ENCODE results near the gene ZNF544. TPM values are rescaled to one million over a fixed set of nuclear protein-coding genes. Genes with fewer than 3 reads are reported as not detected.

The ZNF544 gene
- 20.1 and 23.8 TPM in 2 replicates for polyA plus RNA-seq (2013)

DNA sequence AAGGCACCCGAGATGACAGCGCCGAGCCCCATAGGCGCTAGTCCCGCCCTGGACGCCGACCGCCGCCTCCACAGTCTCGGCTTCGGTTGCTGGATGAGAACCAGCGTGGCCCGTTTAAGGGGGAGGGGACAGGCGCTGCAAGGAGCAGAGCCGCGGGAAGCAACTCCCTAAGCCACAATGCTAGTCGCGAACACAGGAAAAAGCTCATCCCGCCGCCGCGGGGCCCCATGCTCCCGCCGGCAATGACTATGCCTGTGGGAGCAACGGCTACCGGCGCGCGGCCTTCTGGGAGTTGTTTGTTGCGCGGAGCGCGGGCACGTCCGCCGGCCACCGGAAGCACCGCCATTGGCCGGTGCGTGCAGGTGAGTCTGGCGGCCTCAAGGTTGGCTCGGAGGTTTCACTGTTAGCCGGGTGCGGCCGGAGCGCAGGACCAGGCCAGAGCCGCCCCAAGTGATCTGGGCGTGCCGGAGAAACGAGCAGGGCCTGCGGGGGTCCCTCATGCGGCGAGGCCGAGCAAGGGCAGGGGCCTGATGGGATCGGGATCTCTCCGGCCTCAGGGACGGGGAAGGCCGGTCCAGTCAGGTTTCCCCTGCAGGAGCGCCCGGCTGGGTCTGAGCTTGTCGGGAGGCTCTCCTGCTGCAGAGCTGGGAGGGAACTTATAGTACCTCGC lies at the start of gene ZNF544:
ZNF544 (plus strand) TSS at position 330 of the 670 bp plus-strand sequence. CDS start 15,110 bp downstream, outside the sequence.
- H3K4me1 ChIP-seq (ENCODE audit: control insufficient read depth in 1 of 2, insufficient read depth in 2 of 2, low read length in 2 of 2), result peaks cover 9 to 11% of the 10 kb centered on the region in 2 experiments
- H3K23ac ChIP-seq (ENCODE audit: low read length), result no peak within 1 kb of the TSS
- peak within 1 kb of the TSS; percentile 67 for H3K27ac ChIP-seq (ENCODE audit: low read depth, low read length)
- no peaks in the 10 kb centered on the region for H3K27me3 ChIP-seq (ENCODE audit: insufficient read depth, low read length)
- peak within 1 kb of the TSS; percentile 49 for H2AK5ac ChIP-seq (ENCODE audit: low read length)
- H3K18ac ChIP-seq (ENCODE audit: low read length), result peak within 1 kb of the TSS; percentile 77
- peak within 1 kb of the TSS; percentile 99 for H4K8ac ChIP-seq (ENCODE audit: low read depth, low read length)
- H2BK5ac ChIP-seq (ENCODE audit: low read depth, low read length, poor library complexity), result peak within 1 kb of the TSS; percentile 70
- H3K36me3 ChIP-seq (ENCODE audit: control insufficient read depth in 1 of 2, insufficient read depth in 2 of 2, low read length in 2 of 2), result peaks cover 24 to 26% of the 10 kb centered on the region in 2 experiments
- H3K9ac ChIP-seq (ENCODE audit: low read length), result peak within 1 kb of the TSS; percentile 89
- H3K4me2 ChIP-seq (ENCODE audit: low read length), result peak within 1 kb of the TSS; percentile 81
- peak within 1 kb of the TSS; percentile 87 for H2AFZ ChIP-seq (ENCODE audit: insufficient read depth, low read length, poor library complexity)
- peak within 1 kb of the TSS; percentile 89 for H3K4me3 ChIP-seq (ENCODE audit: low read depth, low read length)
- no peak within 1 kb of the TSS for H2BK12ac ChIP-seq (ENCODE audit: low read length)
- H3K14ac ChIP-seq (ENCODE audit: low read length), result peak within 1 kb of the TSS; percentile 95
- H3K4ac ChIP-seq (ENCODE audit: low read depth, low read length), result peak within 1 kb of the TSS; percentile 91
- H4K91ac ChIP-seq (ENCODE audit: low read depth, low read length), result peak within 1 kb of the TSS; percentile 87
- peak within 1 kb of the TSS; percentile 84 for H4K12ac ChIP-seq (ENCODE audit: low read depth, low read length)
- peaks cover 9% of the 10 kb centered on the region for H3K79me1 ChIP-seq (ENCODE audit: low read length)
- no peaks in the 10 kb centered on the region for H3K9me3 ChIP-seq (ENCODE audit: insufficient read depth, low read depth, low read length)
- peaks cover 11% of the 10 kb centered on the region for H3K79me2 ChIP-seq (ENCODE audit: control insufficient read depth, insufficient read depth, low read length, poor library complexity)
- WGBS (ENCODE audit: extremely low coverage, insufficient coverage, insufficient read length), result no CpG with 5 or more reads among the region's 62 CpGs
- peak within 1 kb of the TSS; percentile 70 for H2BK120ac ChIP-seq (ENCODE audit: insufficient read depth, low read length, poor library complexity)
- peak; percentile 53 to 72 for DNase-seq

GRCh38 chr19:58181902-58182576 lies 46.7 kb upstream of the ZNF544 start:
- H3K18ac ChIP-seq (ENCODE audit: low read length), result peak overlapping the region; percentile 5
- H3K27ac ChIP-seq (ENCODE audit: low read depth, low read length), result no peak overlapping the region
- peak overlapping the region; percentile 51 for H3K4me2 ChIP-seq (ENCODE audit: low read length)
- no peak overlapping the region for H2BK5ac ChIP-seq (ENCODE audit: low read depth, low read length, poor library complexity)
- no CpG with 5 or more reads among the region's 4 CpGs for WGBS (ENCODE audit: extremely low coverage, insufficient coverage, insufficient read length)
- H2BK120ac ChIP-seq (ENCODE audit: insufficient read depth, low read length, poor library complexity), result no peak overlapping the region
- H3K23ac ChIP-seq (ENCODE audit: low read length), result no peak overlapping the region
- peaks cover 9% of the 10 kb centered on the region for H3K79me1 ChIP-seq (ENCODE audit: low read length)
- peak overlapping the region; percentile 11 for H3K14ac ChIP-seq (ENCODE audit: low read length)
- peak overlapping the region; percentile 34 for H4K91ac ChIP-seq (ENCODE audit: low read depth, low read length)
- peaks cover 18 to 20% of the 10 kb centered on the region in 2 experiments for H3K36me3 ChIP-seq (ENCODE audit: control insufficient read depth in 1 of 2, insufficient read depth in 2 of 2, low read length in 2 of 2)
- H3K4me1 ChIP-seq (ENCODE audit: control insufficient read depth in 1 of 2, insufficient read depth in 2 of 2, low read length in 2 of 2), result peaks cover 0 to 4% of the 10 kb centered on the region in 2 experiments
- H3K4me3 ChIP-seq (ENCODE audit: low read depth, low read length), result peak overlapping the region; percentile 63
- H3K79me2 ChIP-seq (ENCODE audit: control insufficient read depth, insufficient read depth, low read length, poor library complexity), result peaks cover 9% of the 10 kb centered on the region
- H4K8ac ChIP-seq (ENCODE audit: low read depth, low read length), result peak overlapping the region; percentile 86
- H2AFZ ChIP-seq (ENCODE audit: insufficient read depth, low read length, poor library complexity), result peak overlapping the region; percentile 54
- H4K12ac ChIP-seq (ENCODE audit: low read depth, low read length), result peak overlapping the region; percentile 36
- H3K9ac ChIP-seq (ENCODE audit: low read length), result no peak overlapping the region
- H2AK5ac ChIP-seq (ENCODE audit: low read length), result peak overlapping the region; percentile 27
- DNase-seq, result peak; percentile 40 to 77
- H3K4ac ChIP-seq (ENCODE audit: low read depth, low read length), result no peak overlapping the region
- H3K27me3 ChIP-seq (ENCODE audit: insufficient read depth, low read length), result no peaks in the 10 kb centered on the region
- H3K9me3 ChIP-seq (ENCODE audit: insufficient read depth, low read depth, low read length), result peaks cover 46% of the 10 kb centered on the region
- no peak overlapping the region for H2BK12ac ChIP-seq (ENCODE audit: low read length)

DNA sequence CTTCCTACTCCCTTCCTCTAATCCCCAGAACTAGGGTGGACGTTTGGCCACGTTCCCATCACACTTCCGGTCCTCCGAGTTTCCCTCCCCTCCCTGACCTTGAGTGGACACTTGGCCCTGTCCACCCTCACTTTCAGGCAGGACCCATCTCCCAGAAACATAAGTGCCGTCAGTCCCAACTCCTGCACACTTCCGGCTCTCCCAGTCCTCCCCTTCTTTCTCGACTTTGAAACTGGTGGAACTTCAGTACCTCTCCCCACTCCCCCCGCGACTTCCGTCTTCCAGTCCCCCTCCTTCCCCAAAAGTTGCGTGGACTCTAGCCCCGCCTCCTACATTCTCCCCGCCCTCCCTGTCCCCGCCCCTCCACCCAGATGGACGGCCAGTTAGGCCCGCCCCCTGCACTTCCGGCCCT lies 46.1 kb upstream of the ZNF544 start:
- H3K79me1 ChIP-seq (ENCODE audit: low read length), result peaks cover 9% of the 10 kb centered on the region
- no peak overlapping the region for H2BK5ac ChIP-seq (ENCODE audit: low read depth, low read length, poor library complexity)
- peak overlapping the region; percentile 63 for H3K4me3 ChIP-seq (ENCODE audit: low read depth, low read length)
- peak overlapping the region; percentile 11 for H3K14ac ChIP-seq (ENCODE audit: low read length)
- H3K27ac ChIP-seq (ENCODE audit: low read depth, low read length), result peak overlapping the region; percentile 18
- peak overlapping the region; percentile 27 for H2AK5ac ChIP-seq (ENCODE audit: low read length)
- H2BK12ac ChIP-seq (ENCODE audit: low read length), result no peak overlapping the region
- H3K4ac ChIP-seq (ENCODE audit: low read depth, low read length), result no peak overlapping the region
- H4K91ac ChIP-seq (ENCODE audit: low read depth, low read length), result peak overlapping the region; percentile 34
- peaks cover 9% of the 10 kb centered on the region for H3K79me2 ChIP-seq (ENCODE audit: control insufficient read depth, insufficient read depth, low read length, poor library complexity)
- no peaks in the 10 kb centered on the region for H3K27me3 ChIP-seq (ENCODE audit: insufficient read depth, low read length)
- peak overlapping the region; percentile 36 for H4K12ac ChIP-seq (ENCODE audit: low read depth, low read length)
- H3K9me3 ChIP-seq (ENCODE audit: insufficient read depth, low read depth, low read length), result peaks cover 49% of the 10 kb centered on the region
- H4K8ac ChIP-seq (ENCODE audit: low read depth, low read length), result peak overlapping the region; percentile 86
- peak overlapping the region; percentile 54 for H2AFZ ChIP-seq (ENCODE audit: insufficient read depth, low read length, poor library complexity)
- peaks cover 23 to 25% of the 10 kb centered on the region in 2 experiments for H3K36me3 ChIP-seq (ENCODE audit: control insufficient read depth in 1 of 2, insufficient read depth in 2 of 2, low read length in 2 of 2)
- H3K9ac ChIP-seq (ENCODE audit: low read length), result no peak overlapping the region
- H3K4me1 ChIP-seq (ENCODE audit: control insufficient read depth in 1 of 2, insufficient read depth in 2 of 2, low read length in 2 of 2), result peaks cover 0 to 4% of the 10 kb centered on the region in 2 experiments
- DNase-seq, result no peak
- H3K4me2 ChIP-seq (ENCODE audit: low read length), result peak overlapping the region; percentile 51
- WGBS (ENCODE audit: extremely low coverage, insufficient coverage, insufficient read length), result no CpG with 5 or more reads among the region's 17 CpGs
- H3K18ac ChIP-seq (ENCODE audit: low read length), result peak overlapping the region; percentile 5
- H3K23ac ChIP-seq (ENCODE audit: low read length), result no peak overlapping the region
- no peak overlapping the region for H2BK120ac ChIP-seq (ENCODE audit: insufficient read depth, low read length, poor library complexity)

DNA sequence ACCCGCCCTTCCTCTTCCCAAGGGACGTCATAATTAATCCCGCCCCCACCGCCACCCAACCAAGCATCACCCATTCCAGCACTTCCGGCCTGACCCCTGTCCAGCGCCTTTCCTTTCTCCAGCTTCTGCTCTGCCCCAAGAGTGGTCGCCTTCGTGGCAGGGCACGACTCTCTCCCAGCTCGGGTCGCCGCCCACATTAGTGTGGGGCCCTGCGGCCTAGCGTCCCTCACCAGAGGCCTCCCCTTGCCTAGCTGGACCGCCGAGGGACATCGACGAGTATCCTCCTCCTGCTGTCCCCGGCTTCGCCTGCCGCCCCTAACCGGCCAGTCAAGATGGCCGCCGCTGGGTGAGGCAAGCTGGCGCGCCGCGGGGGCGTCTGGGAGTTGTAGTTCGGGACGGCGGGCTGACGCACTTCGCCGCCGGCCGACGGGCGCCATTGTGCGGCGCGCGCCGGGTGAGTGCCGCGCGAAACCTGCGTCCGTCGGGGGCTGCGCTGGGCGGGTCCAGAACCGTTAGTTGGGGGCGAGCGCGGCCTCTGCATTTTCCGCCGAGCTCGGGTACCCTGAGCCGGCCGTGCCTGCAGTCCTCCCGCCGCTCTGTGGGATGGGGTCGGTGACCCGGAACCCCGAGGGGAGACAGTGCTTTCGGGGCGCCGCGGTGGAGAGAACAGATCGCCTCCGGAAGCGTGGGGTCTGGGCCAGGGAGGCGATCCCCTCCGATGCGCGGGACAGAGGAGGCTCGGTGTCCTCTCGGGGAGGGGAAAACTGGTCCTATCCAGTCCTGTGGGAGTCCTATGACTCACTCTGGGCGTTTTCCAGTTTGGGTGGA lies 45.5 kb upstream of the ZNF544 start, which contains the start of gene ZNF274:
ZNF274 (plus strand) TSS at position 73 of the 828 bp plus-strand sequence. CDS start 905 bp downstream, outside the sequence.
- peak within 1 kb of the TSS; percentile 67 for H2BK5ac ChIP-seq (ENCODE audit: low read depth, low read length, poor library complexity)
- H3K4me3 ChIP-seq (ENCODE audit: low read depth, low read length), result peak within 1 kb of the TSS; percentile 81
- H3K9ac ChIP-seq (ENCODE audit: low read length), result peak within 1 kb of the TSS; percentile 72
- H4K91ac ChIP-seq (ENCODE audit: low read depth, low read length), result peak within 1 kb of the TSS; percentile 97
- H3K27me3 ChIP-seq (ENCODE audit: insufficient read depth, low read length), result no peaks in the 10 kb centered on the region
- H4K8ac ChIP-seq (ENCODE audit: low read depth, low read length), result peak within 1 kb of the TSS; percentile 99
- H3K79me1 ChIP-seq (ENCODE audit: low read length), result peaks cover 9% of the 10 kb centered on the region
- H2BK12ac ChIP-seq (ENCODE audit: low read length), result peak within 1 kb of the TSS; percentile 16
- peak within 1 kb of the TSS; percentile 93 for H2BK120ac ChIP-seq (ENCODE audit: insufficient read depth, low read length, poor library complexity)
- H3K18ac ChIP-seq (ENCODE audit: low read length), result peak within 1 kb of the TSS; percentile 93
- H3K23ac ChIP-seq (ENCODE audit: low read length), result no peak within 1 kb of the TSS
- H3K36me3 ChIP-seq (ENCODE audit: control insufficient read depth in 1 of 2, insufficient read depth in 2 of 2, low read length in 2 of 2), result peaks cover 28% of the 10 kb centered on the region in 2 experiments
- no CpG with 5 or more reads among the region's 80 CpGs for WGBS (ENCODE audit: extremely low coverage, insufficient coverage, insufficient read length)
- H3K79me2 ChIP-seq (ENCODE audit: control insufficient read depth, insufficient read depth, low read length, poor library complexity), result peaks cover 9% of the 10 kb centered on the region
- H3K27ac ChIP-seq (ENCODE audit: low read depth, low read length), result peak within 1 kb of the TSS; percentile 80
- peak within 1 kb of the TSS; percentile 82 for H3K4me2 ChIP-seq (ENCODE audit: low read length)
- H3K14ac ChIP-seq (ENCODE audit: low read length), result peak within 1 kb of the TSS; percentile 95
- H3K4ac ChIP-seq (ENCODE audit: low read depth, low read length), result peak within 1 kb of the TSS; percentile 85
- H2AFZ ChIP-seq (ENCODE audit: insufficient read depth, low read length, poor library complexity), result peak within 1 kb of the TSS; percentile 99
- DNase-seq, result peak; percentile 89 to 95
- peak within 1 kb of the TSS; percentile 94 for H4K12ac ChIP-seq (ENCODE audit: low read depth, low read length)
- peaks cover 0 to 4% of the 10 kb centered on the region in 2 experiments for H3K4me1 ChIP-seq (ENCODE audit: control insufficient read depth in 1 of 2, insufficient read depth in 2 of 2, low read length in 2 of 2)
- H2AK5ac ChIP-seq (ENCODE audit: low read length), result peak within 1 kb of the TSS; percentile 27
- peaks cover 49% of the 10 kb centered on the region for H3K9me3 ChIP-seq (ENCODE audit: insufficient read depth, low read depth, low read length)

All from trophoblast cell (in vitro differentiated cells and primary cell).